ENCODE data around the gene CFAP100. TPM values are rescaled to one million over a fixed set of nuclear protein-coding genes. Genes with fewer than 3 reads are reported as not detected.

CFAP100 gene
- total and polyA plus RNA-seq, 10 of the 15 experiments (the other 5 are each of a cell fraction or from before 2014, with no cell fraction given): 0.04 to 0.27 TPM; not detected in 8

GRCh38 chr3:126423191-126424038, 28.7 kb downstream of the CFAP100 start:
- no peaks in the 10 kb centered on the region for H3K36me3 ChIP-seq (ENCODE audit: control insufficient read depth in 2 of 2, insufficient read depth in 2 of 2, low read length in 1 of 2)
- no peak overlapping the region for H3K27ac ChIP-seq (ENCODE audit: control insufficient read depth, insufficient read depth)
- no peak overlapping the region for H2AFZ ChIP-seq (ENCODE audit: control insufficient read depth, low read depth, low read length)
- intact Hi-C loops (cut with micrococcal nuclease; ENCODE audit: unreplicated experiment): no loop called here
- H3K79me2 ChIP-seq (ENCODE audit: control insufficient read depth, insufficient read depth, low read length): no peaks in the 10 kb centered on the region
- no peak for FAIRE-seq
- in situ Hi-C loops (cut with MboI): no loop called here
- no peak overlapping the region for H3K9ac ChIP-seq (ENCODE audit: control insufficient read depth, insufficient read depth, low read length)
- no peaks in the 10 kb centered on the region for H3K4me1 ChIP-seq (ENCODE audit: control insufficient read depth, insufficient read depth, low read length)
- no TSS peak for BruUV-seq (replicated peaks)
- TF ChIP-seq NRF1 (conservative IDR thresholded peaks at IDR 0.05; ENCODE audit: low read depth, low read length): no peak
- TF ChIP-seq CEBPZ (IDR thresholded peaks at IDR 0.05; ENCODE audit: low read depth, low read length): no peak
- TF ChIP-seq EGR1 (IDR thresholded peaks at IDR 0.05; ENCODE audit: borderline replicate concordance in 1 of 2, low read depth in 2 of 2, low read length in 2 of 2): no peak
- TF ChIP-seq MYB (IDR thresholded peaks at IDR 0.05; ENCODE audit: borderline replicate concordance, low read depth, low read length): no peak
- no peak for TF ChIP-seq RELA (IDR thresholded peaks at IDR 0.05; ENCODE audit: borderline replicate concordance, partially characterized antibody)
- no peak for TF ChIP-seq CHD2 (IDR thresholded peaks at IDR 0.05; ENCODE audit: borderline replicate concordance, low read depth, low read length)
- no peak for TF ChIP-seq IKZF2 (IDR thresholded peaks at IDR 0.05)
- peaks cover 3% of the 10 kb centered on the region; the same call in 2 of the 3 replicates for H3K9me3 ChIP-seq (replicated peaks; ENCODE audit: control insufficient read depth, insufficient read depth, low read length)
- SMC1A ChIA-PET (ENCODE audit: uncharacterized antibody, unreplicated experiment): no interaction called here
- RAD21 ChIA-PET (ENCODE audit: unreplicated experiment): no interaction called here
- ATAC-seq: no peak
- no peaks in the 10 kb centered on the region for H3K27me3 ChIP-seq (replicated peaks in 1 of 2; ENCODE audit: control insufficient read depth in 2 of 2, insufficient read depth in 2 of 2, low read length in 1 of 2)
- CTCF ChIA-PET: no interaction called here
- H3K4me3 ChIP-seq: no peak overlapping the region
- 56% methylated on average over 18 of the region's 26 CpGs for WGBS (ENCODE audit: insufficient coverage, insufficient replicate concordance, low lambda C conversion rate, missing lambda C conversion rate)
- POLR2A ChIA-PET: no interaction called here
- no peak for DNase-seq (ENCODE audit: low read depth, low spot score)
- no peak overlapping the region for H3K4me2 ChIP-seq (ENCODE audit: control insufficient read depth, insufficient read depth)
- no peaks in the 10 kb centered on the region for H4K20me1 ChIP-seq (ENCODE audit: control insufficient read depth, insufficient read depth)

All from GM12878 (cell line).